Stimulated activated CD4-positive, alpha-beta T cell treated with anti-CD3 and anti-CD28 coated beads, Interleukin-15, amount 100 ng/mL, for 24 hours (primary cell): ENCODE results near the gene DYSF.

Experiments
- DNase-seq: peaks from one replicate; pipeline ENCODE4 v3.0.0-alpha.2; 2020

DYSF gene

GRCh38 chr2:71578767-71579342 lies 125.5 kb downstream of the DYSF start:
- no peak for DNase-seq

- no peak for DNase-seq
These were observed 127.7 kb downstream of the DYSF start for GRCh38 chr2:71581026-71581425.

DNA sequence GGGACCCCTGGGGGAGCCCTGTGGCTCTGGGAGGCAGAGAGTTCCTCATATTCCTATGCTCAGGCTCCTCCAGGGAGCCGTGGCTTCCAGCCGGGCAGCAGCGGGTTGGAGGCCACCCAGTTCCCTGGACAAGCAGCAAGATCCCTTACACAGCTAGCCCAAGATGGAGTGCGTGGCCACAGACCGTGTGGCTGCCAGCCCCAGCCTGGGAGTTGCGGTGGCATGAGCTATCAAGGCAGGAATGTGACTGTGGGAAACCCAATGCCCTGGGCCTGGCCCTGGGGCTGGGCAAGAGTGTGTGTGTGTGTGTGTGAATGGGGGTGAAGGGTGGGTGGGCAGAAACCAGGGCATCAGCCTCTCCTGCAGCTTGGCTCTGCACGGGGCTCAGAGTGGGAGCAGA lies 130.5 kb downstream of the DYSF start:
- DNase-seq = no peak

GRCh38 chr2:71586471-71586870 lies 133.1 kb downstream of the DYSF start:
- no peak for DNase-seq

GRCh38 chr2:71587509-71588073 lies 134.2 kb downstream of the DYSF start:
- no peak for DNase-seq

DNA sequence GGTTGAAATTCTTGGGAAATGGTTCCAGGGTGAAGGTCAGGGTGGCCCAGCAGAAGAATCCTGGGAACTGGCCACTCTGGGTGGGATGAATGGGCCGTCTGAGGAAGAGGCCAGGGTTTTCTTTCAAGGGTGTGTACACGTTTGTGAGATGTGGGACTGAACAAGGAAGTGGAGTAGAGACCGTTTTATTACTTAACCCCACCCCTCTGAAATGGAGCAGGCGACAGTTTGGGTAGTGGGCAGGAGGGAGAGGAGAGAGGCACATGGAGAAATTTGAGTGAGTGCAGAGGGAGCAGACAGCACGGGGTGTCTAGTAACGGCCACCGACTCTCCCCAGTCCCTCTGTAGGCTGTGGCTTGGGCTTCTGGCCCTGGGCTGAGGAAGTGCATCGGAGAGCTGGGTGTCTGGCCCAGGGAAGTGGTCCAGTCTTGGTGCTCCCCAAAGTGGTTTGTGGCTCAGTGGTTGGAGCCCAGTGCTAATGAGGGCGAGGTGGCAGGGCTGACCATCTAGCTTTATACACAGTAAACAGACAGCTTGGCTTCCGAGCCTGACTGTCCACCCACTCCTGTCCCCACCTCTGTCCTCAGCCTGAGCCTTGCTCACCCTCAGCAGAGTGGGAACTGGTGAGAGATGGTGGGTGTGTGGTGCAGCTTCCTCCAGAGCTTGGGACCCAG lies 135.3 kb downstream of the DYSF start:
- DNase-seq = no peak

- DNase-seq = no peak
These were observed 136.4 kb downstream of the DYSF start for GRCh38 chr2:71589763-71590162.

DNA sequence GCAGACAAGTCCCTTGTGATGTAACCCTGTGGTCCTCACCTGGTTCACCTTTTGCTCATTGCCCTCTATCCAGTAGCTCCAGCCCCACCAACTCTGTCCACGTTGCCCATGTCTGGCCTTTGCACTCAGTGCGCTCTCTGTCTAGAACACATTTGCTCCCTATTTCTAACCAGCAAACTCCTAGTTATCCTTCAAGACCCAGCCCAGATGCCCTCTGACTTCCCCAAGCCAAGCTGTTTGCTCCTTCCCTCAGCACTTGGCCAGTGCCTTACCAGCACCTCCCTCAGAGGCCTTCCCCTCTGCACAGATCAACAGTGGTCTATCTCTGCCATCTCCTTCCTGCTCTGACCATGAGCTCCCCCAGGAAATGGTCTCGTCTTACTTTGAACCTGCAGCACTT lies 137.7 kb downstream of the DYSF start:
- DNase-seq = no peak

DNA sequence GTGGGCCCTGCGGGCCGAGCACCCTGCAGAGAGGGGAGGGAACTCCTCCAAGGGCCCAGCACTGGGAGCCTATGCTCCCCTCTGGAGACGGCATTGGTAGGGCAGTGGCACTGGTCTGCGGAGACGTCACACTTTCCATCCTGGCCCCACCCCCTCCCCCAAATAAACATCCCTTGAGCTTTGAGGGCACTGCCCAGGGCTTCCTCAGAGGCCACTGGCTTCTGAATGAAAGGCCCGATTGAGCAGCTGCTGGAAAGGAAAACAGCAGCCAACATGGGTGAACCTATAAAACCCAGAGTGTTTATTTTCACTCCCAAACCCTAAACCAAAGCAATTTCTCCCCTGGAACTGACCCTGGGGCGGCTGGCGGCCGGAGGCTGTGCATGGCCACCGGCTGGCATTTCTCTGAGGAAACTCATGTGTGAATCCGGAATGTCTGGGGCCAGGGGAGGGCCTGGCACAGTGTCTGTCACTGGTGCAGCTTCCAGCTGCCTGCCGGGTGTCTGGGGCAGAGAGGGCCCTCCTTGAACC lies 138.9 kb downstream of the DYSF start:
- DNase-seq = no peak

DNA sequence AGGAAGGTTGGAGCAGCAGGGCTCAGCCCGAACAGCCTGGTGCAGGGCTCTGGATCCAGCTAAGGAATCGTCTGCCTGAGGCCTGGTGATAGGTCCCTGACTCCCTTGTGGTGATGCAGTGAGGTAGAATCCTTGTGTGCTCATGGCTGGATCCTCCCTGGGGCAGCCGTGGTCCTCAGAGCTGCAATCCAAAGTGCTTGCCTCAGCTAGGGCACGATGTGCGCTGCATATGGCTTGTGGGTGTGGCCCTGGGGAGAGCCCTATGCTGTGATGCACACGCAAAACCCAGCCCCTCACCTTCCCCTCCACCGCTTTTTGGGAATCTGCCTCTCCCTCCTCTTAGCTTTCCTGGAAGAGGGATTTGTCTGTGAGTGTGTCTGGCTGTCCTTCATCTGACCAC lies 142.2 kb downstream of the DYSF start:
- no peak for DNase-seq

DNA sequence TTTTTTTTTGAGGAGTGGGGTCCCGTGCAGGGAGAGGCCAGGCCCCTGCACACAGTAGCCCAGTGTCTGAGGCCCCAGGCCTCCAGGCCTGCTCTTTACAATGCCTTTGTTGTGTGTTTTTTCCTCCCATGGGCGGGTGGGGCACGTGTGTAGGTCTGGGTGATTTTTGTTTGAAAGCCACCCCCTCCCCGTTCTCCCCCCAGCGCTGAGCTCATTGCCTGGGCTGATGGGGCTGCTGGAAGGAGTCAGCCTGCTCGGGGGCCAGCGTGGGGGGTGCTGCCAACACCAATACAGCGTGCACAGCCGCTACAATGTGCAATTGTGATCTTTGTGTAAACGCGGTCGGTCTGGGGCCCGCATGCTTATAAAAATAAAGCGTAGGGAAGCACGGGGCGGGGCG lies 142.7 kb downstream of the DYSF start:
- no peak for DNase-seq

DNA sequence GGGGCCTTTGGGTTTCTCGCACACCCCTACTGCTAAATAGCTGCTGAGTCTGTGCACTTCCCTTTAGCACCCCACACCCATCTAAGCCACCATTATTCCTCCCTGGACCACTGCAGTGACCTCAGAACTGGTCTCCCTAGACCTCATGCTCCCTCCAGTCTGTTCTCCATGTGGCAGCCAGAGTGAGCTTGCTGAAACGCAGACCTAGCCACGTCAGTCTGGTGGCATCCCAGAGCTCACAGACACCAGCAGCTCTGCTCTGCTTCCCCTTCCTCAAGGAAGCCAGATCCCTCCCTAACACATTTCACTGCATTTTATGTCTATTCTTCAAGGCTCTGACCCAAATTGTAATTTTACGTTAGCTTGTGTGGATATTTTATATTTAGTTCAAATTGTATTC lies 144.4 kb downstream of the DYSF start:
- DNase-seq = no peak

GRCh38 chr2:71598526-71598925 lies 145.2 kb downstream of the DYSF start:
- no peak for DNase-seq

GRCh38 chr2:71599038-71599437 lies 145.7 kb downstream of the DYSF start:
- no peak for DNase-seq

DNA sequence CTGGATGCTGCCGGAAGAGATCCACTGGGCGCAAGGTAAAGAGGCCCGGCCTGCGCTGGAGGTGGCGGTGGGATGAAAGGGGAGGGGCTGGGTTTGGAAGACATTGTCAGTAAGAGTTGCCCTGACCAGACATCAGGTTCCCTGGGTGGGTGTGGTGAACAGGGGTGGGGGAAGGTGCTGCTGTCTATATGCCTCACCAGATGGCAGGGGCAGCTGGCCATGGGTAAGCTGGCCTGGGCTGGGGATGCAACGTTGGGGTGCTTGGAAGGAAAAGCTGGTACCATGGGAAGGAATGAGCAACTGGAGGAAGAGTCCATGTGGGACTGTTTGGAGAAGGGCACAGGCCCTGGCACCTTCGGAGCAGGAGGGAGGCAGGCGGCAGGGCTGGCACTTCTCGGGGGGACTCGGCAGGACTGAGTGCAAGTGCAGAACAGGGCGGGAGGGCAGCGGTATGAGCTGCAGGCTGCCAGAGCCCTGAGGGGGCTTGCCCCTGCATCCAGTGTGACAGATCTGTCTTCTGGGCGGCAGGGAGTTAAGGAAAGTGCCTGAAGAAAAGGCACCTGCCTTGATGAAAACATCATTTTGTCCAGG lies 146.4 kb downstream of the DYSF start:
- no peak for DNase-seq

- DNase-seq = no peak
These were observed 147.2 kb downstream of the DYSF start for GRCh38 chr2:71600555-71600954.

- DNase-seq = no peak
These were observed 148.1 kb downstream of the DYSF start for GRCh38 chr2:71601136-71602114.

DNA sequence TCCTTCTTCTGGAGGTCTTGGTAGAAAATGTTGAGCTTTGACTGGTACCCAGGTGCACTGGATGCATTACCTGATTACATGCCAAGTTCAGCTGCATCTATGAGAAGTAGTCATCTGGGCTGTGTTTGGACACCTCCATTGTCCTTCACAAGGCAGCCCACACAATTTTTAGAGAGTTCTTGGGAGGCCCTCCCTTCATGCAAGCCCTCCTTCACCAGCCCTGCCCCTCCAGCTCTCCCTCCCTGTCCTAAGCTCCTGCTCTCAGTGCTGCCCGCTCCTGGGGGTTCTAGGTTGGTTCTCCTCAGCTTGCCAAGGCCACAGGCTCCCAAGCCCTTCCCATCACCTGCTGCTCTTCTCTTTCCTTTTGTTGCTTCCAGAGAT lies 148.7 kb downstream of the DYSF start:
- DNase-seq = no peak

DNA sequence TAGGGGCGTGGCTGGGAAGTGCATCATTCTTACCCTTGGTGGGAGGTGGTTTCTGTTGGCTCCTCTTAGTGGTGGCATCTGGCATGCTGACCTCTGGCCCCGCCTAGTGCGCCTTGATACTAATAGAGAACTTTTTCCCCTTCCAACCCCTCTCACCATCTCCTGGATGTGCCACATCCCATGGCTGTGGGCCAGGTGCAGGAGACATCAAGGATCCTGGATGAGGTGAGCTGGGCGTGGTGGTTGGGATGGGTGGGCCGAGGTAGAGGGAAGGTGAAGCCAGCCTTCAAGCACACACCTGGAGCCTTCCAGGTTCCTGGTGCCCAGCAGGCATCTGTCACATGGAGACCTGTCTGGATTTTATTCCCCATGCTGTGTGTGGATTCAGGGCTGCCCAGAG lies 149.2 kb downstream of the DYSF start:
- no peak for DNase-seq

DNA sequence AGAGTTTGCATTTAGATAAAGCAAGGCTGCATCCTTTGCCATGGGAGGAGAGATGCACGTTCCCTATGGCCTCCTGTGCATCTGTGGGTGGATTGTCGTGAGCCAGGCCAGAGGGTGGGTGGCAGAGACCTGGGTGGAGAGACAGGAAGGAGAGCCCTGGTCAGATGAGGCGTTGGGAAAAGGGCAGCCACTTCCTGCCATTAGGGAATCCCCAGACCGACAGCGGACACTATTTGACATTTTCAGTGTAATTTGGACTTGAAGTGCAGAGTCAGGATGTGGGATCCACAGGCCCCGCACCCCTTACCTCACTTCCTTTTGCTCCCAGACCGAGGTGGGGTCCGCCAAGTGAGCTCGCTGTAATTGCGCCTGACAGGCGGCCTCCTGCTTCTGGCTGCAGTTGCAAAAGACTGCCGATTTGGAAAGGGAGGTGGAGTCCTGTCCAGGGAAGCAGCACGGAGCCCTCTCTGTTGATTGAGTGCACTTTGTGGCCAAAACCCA lies 150.0 kb downstream of the DYSF start:
- no peak for DNase-seq

DNA sequence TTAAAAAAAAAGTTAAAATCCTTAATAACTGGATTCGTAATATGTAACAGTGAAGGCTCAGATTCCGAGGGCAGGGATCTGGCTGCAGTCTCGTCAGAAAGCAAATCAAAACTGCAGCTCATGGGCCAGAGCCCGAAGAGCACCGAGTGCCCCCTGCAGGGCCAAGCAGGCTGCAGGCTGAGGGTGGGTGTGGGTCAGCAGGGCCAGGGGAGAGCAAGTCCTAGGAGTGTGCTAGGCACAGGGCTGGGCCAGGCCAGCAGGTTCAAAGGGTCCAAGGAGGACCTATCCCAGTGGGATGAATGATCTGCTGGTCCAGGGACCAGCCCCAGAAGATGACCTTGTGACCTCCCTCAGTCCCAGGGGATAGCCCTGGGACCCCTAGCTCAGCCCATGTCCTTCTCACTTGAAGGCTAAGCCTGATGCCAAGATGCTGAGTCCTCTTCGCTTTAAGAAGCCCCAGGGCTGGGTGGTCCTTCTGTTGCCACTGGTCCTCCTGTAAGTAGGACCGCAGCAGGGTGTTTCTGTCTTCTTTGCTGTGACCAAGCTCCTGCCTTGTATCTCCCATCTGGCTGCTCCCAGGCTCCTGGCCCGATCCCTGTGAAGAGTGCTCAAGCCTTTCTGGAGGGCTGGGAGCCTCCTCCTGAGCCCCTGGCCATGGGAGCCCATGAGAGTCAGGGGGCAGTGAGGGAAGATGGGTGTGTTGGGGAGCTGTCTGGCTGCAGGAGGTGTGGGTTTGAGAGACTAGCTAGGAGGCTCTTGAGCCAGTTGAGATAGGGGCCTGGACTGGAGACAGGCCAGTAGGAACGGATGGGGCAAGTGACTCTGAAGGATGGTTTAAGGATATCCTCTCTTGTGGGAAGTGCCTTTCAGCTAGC lies 150.7 kb downstream of the DYSF start:
- DNase-seq = no peak

GRCh38 chr2:71604726-71605120 lies 151.4 kb downstream of the DYSF start:
- DNase-seq = no peak
